Loucy (cell line): Measurements from ENCODE around the gene FABP3.

Experiments
- H2AFZ ChIP-seq: fragments of 200-600 bp; sonication (generic); 2 replicates; pipeline ENCODE4 v1.6.0; 2016; ENCODE audit warnings: antibody characterized with exemption, mild to moderate bottlenecking, low read length, moderate library complexity
- H3F3A ChIP-seq: fragments of 200-600 bp; 2 replicates; pipeline ENCODE4 v1.6.0; 2016; ENCODE audit warnings: antibody characterized with exemption, low read depth, mild to moderate bottlenecking
- H3K27me3 ChIP-seq: fragments of 200-600 bp; sonication (generic); 2 replicates; pipeline ENCODE4 v1.6.1; 2014; ENCODE audit warnings: low read length, mild to moderate bottlenecking; ENCODE audit not compliant: insufficient read depth, poor library complexity, severe bottlenecking
- H3K36me3 ChIP-seq: fragments of 200-600 bp; sonication (generic); 2 replicates; pipeline ENCODE4 v1.6.1; 2016; ENCODE audit warnings: low read length; ENCODE audit not compliant: insufficient read depth
- H3K4me1 ChIP-seq: fragments of 200-600 bp; sonication (generic); 2 replicates; pipeline ENCODE4 v1.5.1; 2014; ENCODE audit warnings: low read length, mild to moderate bottlenecking; ENCODE audit not compliant: insufficient read depth, poor library complexity, severe bottlenecking
- H3K4me2 ChIP-seq: fragments of 200-600 bp; sonication (generic); 2 replicates; pipeline ENCODE4 v1.6.0; 2014; ENCODE audit warnings: antibody characterized with exemption, low read length, low read depth, mild to moderate bottlenecking; ENCODE audit not compliant: poor library complexity, severe bottlenecking
- H3K4me3 ChIP-seq: fragments of 200-600 bp; sonication (generic); 2 replicates; pipeline ENCODE4 v1.5.1; 2014; ENCODE audit warnings: low read length, mild to moderate bottlenecking, mixed read lengths; ENCODE audit not compliant: poor library complexity, severe bottlenecking
- H3K79me2 ChIP-seq: fragments of 200-600 bp; sonication (generic); 2 replicates; pipeline ENCODE4 v1.6.1; 2014; ENCODE audit warnings: low read length; ENCODE audit not compliant: insufficient read depth
- H3K9ac ChIP-seq: fragments of 200-600 bp; sonication (generic); 2 replicates; pipeline ENCODE4 v1.6.0; 2014; ENCODE audit warnings: mild to moderate bottlenecking, low read depth, low read length, moderate library complexity; ENCODE audit not compliant: poor library complexity, severe bottlenecking
- H3K9me2 ChIP-seq: fragments of 200-600 bp; sonication (generic); replicated peaks from 2 replicates; pipeline ENCODE4 v1.6.1; 2016; ENCODE audit warnings: low read depth, low read length, mixed read lengths
- H3K9me3 ChIP-seq: fragments of 200-600 bp; sonication (generic); 2 replicates; pipeline ENCODE4 v1.6.1; 2014; ENCODE audit warnings: mild to moderate bottlenecking, antibody characterized with exemption, low read length, low read depth; ENCODE audit not compliant: insufficient read depth
- H4K20me1 ChIP-seq: fragments of 200-600 bp; sonication (generic); 2 replicates; pipeline ENCODE4 v1.6.0; 2014; ENCODE audit warnings: antibody characterized with exemption, low read length, mild to moderate bottlenecking; ENCODE audit not compliant: insufficient read depth, poor library complexity, severe bottlenecking
- CTCF ChIP-seq: fragments of 200-600 bp; sonication (generic); conservative IDR thresholded peaks from 2 replicates; pipeline ENCODE4 v1.5.1; 2014; ENCODE audit warnings: mild to moderate bottlenecking, antibody characterized with exemption, low read length
- EZH2phosphoT487 ChIP-seq: fragments of 200-600 bp; IDR thresholded peaks from 2 replicates; pipeline ENCODE4 v1.6.1; 2018; ENCODE audit warnings: antibody characterized with exemption, mild to moderate bottlenecking, moderate library complexity, borderline replicate concordance

FABP3 gene

GRCh38 chr1:31376375-31377134, 3.7 kb upstream of the FABP3 start:
- Histone ChIP-seq H3K79me2 (no peaks in the 10 kb centered on the region), H3K4me3 (no peak overlapping the region), H3K4me1 (no peaks in the 10 kb centered on the region), H3K9me3 (no peaks in the 10 kb centered on the region), H3K9ac (no peak overlapping the region), H3K9me2 (no peaks in the 10 kb centered on the region), H3K36me3 (no peaks in the 10 kb centered on the region), H3F3A (no peaks in the 10 kb centered on the region), H4K20me1 (no peaks in the 10 kb centered on the region), H3K27me3 (no peaks in the 10 kb centered on the region), H2AFZ (no peak overlapping the region), H3K4me2 (no peak overlapping the region)
- no peak for TF ChIP-seq EZH2phosphoT487
- TF ChIP-seq CTCF = no peak

- no peaks in the 10 kb centered on the region for H3K79me2 ChIP-seq
- no peak overlapping the region for H3K9ac ChIP-seq
- no peaks in the 10 kb centered on the region for H3K4me1 ChIP-seq
- H3K4me3 ChIP-seq = peak overlapping the region; percentile 44
- H3K9me2 ChIP-seq = no peaks in the 10 kb centered on the region
- H3K9me3 ChIP-seq = no peaks in the 10 kb centered on the region
- TF ChIP-seq EZH2phosphoT487 (no peak), CTCF (no peak)
- peak overlapping the region; percentile 59 for H3K4me2 ChIP-seq
- H4K20me1 ChIP-seq = no peaks in the 10 kb centered on the region
- no peaks in the 10 kb centered on the region for H3F3A ChIP-seq
- H3K27me3 ChIP-seq = no peaks in the 10 kb centered on the region
- no peaks in the 10 kb centered on the region for H3K36me3 ChIP-seq
- H2AFZ ChIP-seq = no peak overlapping the region
These were observed 1.8 kb upstream of the FABP3 start for GRCh38 chr1:31374511-31375196.

- Histone ChIP-seq H3K4me1 (no peaks in the 10 kb centered on the region), H3K9ac (peak overlapping the region; percentile 42), H3K27me3 (no peaks in the 10 kb centered on the region), H2AFZ (no peak overlapping the region), H3K9me3 (no peaks in the 10 kb centered on the region), H3F3A (no peaks in the 10 kb centered on the region), H3K9me2 (no peaks in the 10 kb centered on the region), H4K20me1 (no peaks in the 10 kb centered on the region), H3K36me3 (no peaks in the 10 kb centered on the region), H3K4me2 (peak overlapping the region; percentile 59), H3K4me3 (peak overlapping the region; percentile 44), H3K79me2 (no peaks in the 10 kb centered on the region)
- no peak for TF ChIP-seq CTCF
- no peak for TF ChIP-seq EZH2phosphoT487
These were observed 1.1 kb upstream of the FABP3 start for GRCh38 chr1:31373897-31374486.
